Lower leg skin (tissue), 4 donors: Measurements from ENCODE around the gene ANK3. TPM values are rescaled to one million over a fixed set of nuclear protein-coding genes. Genes with fewer than 3 reads are reported as not detected.

Source experiments
- DNase-seq, 2 donors: peaks; one replicate each; pipeline ENCODE4 v3.0.0-alpha.2; 2019; ENCODE audit warnings: low spot score in 2 of 2
- H3K4me3 ChIP-seq: fragments of 200-600 bp; sonication (generic); 2 replicates; pipeline ENCODE4 v1.5.1; 2017; ENCODE audit warnings: mild to moderate bottlenecking, low read depth; ENCODE audit not compliant: poor library complexity, severe bottlenecking
- CTCF ChIP-seq, 3 donors: fragments of 450-650 bp; IDR thresholded peaks; one replicate each; pipeline ENCODE4 v1.5.1; 2016; ENCODE audit warnings: antibody characterized with exemption in 3 of 3, mild to moderate bottlenecking in 3 of 3, moderate library complexity in 2 of 3
- POLR2A ChIP-seq, 2 donors: fragments of 450-650 bp; IDR thresholded peaks; one replicate each; pipeline ENCODE4 v1.6.1; 2016 to 2017; ENCODE audit warnings: antibody characterized with exemption in 2 of 2, mild to moderate bottlenecking in 1 of 2, moderate library complexity in 1 of 2
- WGBS, 2 donors: methylation state at CpG; one replicate each; pipeline ENCODE4 v1.1.5; 2018; 5-methylcytosine and 5-hydroxymethylcytosine counted together
- intact Hi-C: fragments of 100-400 bp; cut with DNase I; formaldehyde crosslinking; loops from one replicate; pipeline ENCODE4 v1.15.0; 2023; ENCODE audit warnings: low total_unique reads
- total RNA-seq, 4 donors: library from RNA; depleted of rRNA; stranded (reverse); fragments of >200 nt; gene quantifications; one replicate each; pipeline ENCODE4 v1.1.0, GENCODE V29; 2016

The ANK3 gene
- total RNA-seq, 4 donors from 2014 or later: 76.2 to 107 (median 91.5) TPM

DNA sequence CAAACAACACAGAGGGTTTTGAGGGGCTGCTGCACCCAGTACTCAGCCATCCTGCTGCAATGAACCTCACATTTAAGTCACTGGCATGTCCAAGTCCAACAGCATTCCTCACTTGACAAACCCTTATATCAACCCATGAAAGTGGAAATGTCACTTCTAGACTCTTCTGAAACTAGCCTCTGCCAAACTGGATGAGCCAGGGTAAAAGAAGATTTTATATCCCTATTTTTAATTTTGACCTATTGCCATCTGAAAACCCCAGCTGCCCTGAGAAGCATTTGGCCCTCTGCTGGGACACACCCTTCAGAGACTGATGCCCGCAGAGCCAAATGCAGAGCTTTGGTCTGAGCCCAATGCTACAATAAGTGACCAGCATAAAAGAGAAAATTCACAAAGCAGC is 201.1 kb downstream of the ANK3 start:
- WGBS, 2 donors: 57 to 70% methylated on average over 1 of the region's 1 CpG
- TF ChIP-seq POLR2A (IDR thresholded peaks at IDR 0.05): no peak
- intact Hi-C loops: no loop called here
- DNase-seq: no peak
- H3K4me3 ChIP-seq: no peak overlapping the region

DNA sequence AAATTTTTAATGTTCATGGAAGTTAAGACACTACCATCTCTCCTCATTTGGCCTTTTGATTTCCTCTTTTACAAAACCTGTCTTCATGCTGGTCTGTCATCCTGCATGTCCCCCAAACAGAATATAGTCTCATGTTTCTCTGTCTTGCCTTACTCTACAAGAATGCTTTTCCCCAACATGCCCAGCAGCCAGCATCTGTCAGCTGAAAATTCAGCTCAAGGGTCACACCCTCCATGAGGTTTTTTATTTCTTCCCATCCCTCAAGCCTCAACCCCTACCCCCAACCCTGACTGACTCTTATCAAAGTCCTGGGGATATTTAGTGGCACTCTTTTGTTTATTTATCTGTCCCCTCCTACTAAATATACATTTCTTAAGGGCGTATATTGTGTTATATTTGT is 202.0 kb downstream of the ANK3 start:
- WGBS, 2 donors: 84 to 86% methylated on average over 1 of the region's 1 CpG
- intact Hi-C loops: no loop called here
- DNase-seq: no peak
- H3K4me3 ChIP-seq: no peak overlapping the region
- TF ChIP-seq POLR2A (IDR thresholded peaks at IDR 0.05) (no peak), CTCF (IDR thresholded peaks at IDR 0.05) (no peak)

GRCh38 chr10:60186315-60187071 is 203.2 kb downstream of the ANK3 start:
- 78 to 81% methylated on average over 14 of the region's 14 CpGs for WGBS, 2 donors
- no peak for TF ChIP-seq POLR2A (IDR thresholded peaks at IDR 0.05)
- TF ChIP-seq CTCF (IDR thresholded peaks at IDR 0.05): no peak
- DNase-seq: peak in 1 of 2 donors; percentile 26
- no peak overlapping the region for H3K4me3 ChIP-seq
- intact Hi-C loops: no loop called here

- H3K4me3 ChIP-seq: no peak overlapping the region
- intact Hi-C loops: no loop called here
- no peak for TF ChIP-seq CTCF (IDR thresholded peaks at IDR 0.05)
- 25 to 42% methylated on average over 1 of the region's 1 CpG for WGBS, 2 donors
- no peak for DNase-seq
Measured at GRCh38 chr10:60185421-60185820, 204.3 kb downstream of the ANK3 start.

GRCh38 chr10:60182691-60183090 is 207.0 kb downstream of the ANK3 start:
- no peak for TF ChIP-seq POLR2A (IDR thresholded peaks at IDR 0.05)

DNA sequence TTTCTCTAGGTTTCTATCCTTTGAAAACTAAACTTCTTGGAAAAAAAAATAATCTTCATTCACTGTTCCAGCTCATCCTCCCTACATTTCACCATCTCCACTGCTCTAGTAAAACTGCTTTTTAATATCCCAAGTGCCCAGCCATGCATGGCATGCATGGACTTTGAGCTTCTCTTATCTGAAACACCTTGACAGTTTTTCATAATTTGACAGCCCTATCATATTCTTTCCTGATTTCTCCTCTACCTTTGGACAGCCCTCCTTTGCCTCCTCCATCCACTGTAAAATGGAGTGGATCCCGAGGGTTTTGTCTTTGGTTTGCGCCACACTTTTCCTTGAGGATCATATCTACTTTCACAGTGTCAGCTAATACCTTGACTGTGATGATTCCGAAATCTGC is 212.8 kb downstream of the ANK3 start:
- WGBS, 2 donors: 74 to 84% methylated on average over 3 of the region's 3 CpGs
- TF ChIP-seq POLR2A (IDR thresholded peaks at IDR 0.05) (no peak), CTCF (IDR thresholded peaks at IDR 0.05) (no peak)
- no peak overlapping the region for H3K4me3 ChIP-seq
- DNase-seq: no peak
- intact Hi-C loops: no loop called here

More at GRCh38 chr10:60182691-60183090, 207.0 kb downstream of the ANK3 start:
- intact Hi-C loops: no loop called here
- DNase-seq: no peak
- H3K4me3 ChIP-seq: no peak overlapping the region
- WGBS, 2 donors: 46 to 56% methylated on average over 1 of the region's 1 CpG

DNA sequence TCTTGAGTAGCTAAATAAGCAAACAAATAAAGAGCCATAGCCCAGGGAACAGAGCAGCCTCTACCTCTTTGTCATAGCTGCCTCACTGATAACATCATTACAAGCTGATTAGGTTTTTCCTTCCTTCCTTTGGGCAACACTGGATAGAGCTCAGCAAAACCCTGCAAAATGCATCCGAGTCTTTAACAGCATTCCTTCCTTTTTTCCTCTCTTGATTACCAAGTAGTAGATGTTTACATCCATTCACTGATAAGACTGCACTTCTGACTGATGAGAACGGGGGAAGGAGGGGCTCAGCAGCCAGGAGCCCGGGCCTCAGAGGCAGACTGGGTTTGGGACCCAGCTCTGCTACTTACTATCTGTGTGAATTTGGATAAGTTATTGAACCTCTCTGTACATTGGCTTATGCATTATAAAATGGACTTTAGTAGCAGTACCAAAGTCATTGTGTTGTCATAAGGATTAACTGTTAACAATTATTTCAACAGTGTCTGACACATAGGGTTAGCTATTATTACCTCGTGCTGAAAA is 214.2 kb downstream of the ANK3 start:
- 60 to 73% methylated on average over 4 of the region's 4 CpGs for WGBS, 2 donors
- no peak overlapping the region for H3K4me3 ChIP-seq
- no peak for DNase-seq
- TF ChIP-seq POLR2A (IDR thresholded peaks at IDR 0.05) (no peak), CTCF (IDR thresholded peaks at IDR 0.05) (no peak)
- intact Hi-C loops: no loop called here
